ENCODE data around the gene LYPD3.
"Not testable (repeated sequence)": the region's sequence is repeated elsewhere in the genome, so short reads cannot be mapped to it uniquely, and the experiment has no call there.

The LYPD3 gene
- 0.24 to 4.5 (median 1.1) reads per million in 9 experiments for total RNA-seq

GRCh38 chr19:43465468-43466120, at the start of gene LYPD3:
LYPD3 (minus strand) TSS chr19:43465608; CDS start chr19:43465571, 37 bp downstream.
- Mint-ChIP-seq H3K4me3 (peak within 1 kb of the TSS; percentile 81 to 93), H3K4me1 (ENCODE audit: low read depth in 2 of 2) (peaks cover 22 to 24% of the 10 kb centered on the region in 2 donors), H3K36me3 (ENCODE audit: insufficient read depth) (peaks cover 11% of the 10 kb centered on the region), H3K9me3 (no peaks in the 10 kb centered on the region), H3K27me3 (no peaks in the 10 kb centered on the region), H3K27ac (peak within 1 kb of the TSS; percentile 86 to 88)
- no peak for DNase-seq
- ATAC-seq (replicated peaks): no peak

GRCh38 chr19:43512399-43512798, 47.0 kb upstream of the LYPD3 start:
- peaks cover 33% of the 10 kb centered on the region for H3K36me3 Mint-ChIP-seq (ENCODE audit: insufficient read depth)
- not testable (repeated sequence) for H3K4me1 Mint-ChIP-seq (ENCODE audit: low read depth in 2 of 2); DNase-seq; ATAC-seq (replicated peaks); H3K9me3 Mint-ChIP-seq; H3K4me3 Mint-ChIP-seq; H3K27me3 Mint-ChIP-seq
- peak overlapping the region in 1 of 2 donors; percentile 77 for H3K27ac Mint-ChIP-seq

GRCh38 chr19:43511324-43511723, 45.9 kb upstream of the LYPD3 start:
- H3K27ac Mint-ChIP-seq: peak overlapping the region in 1 of 2 donors; percentile 49

GRCh38 chr19:43510713-43511112, 45.3 kb upstream of the LYPD3 start:
- Mint-ChIP-seq H3K27me3 (no peaks in the 10 kb centered on the region), H3K36me3 (ENCODE audit: insufficient read depth) (peaks cover 32% of the 10 kb centered on the region), H3K4me3 (no peak overlapping the region), H3K27ac (peak overlapping the region; percentile 49), H3K4me1 (ENCODE audit: low read depth in 2 of 2) (peaks cover 0 to 1% of the 10 kb centered on the region in 2 donors), H3K9me3 (no peaks in the 10 kb centered on the region)
- ATAC-seq (replicated peaks) (no peak), DNase-seq (no peak)

More at GRCh38 chr19:43511324-43511723, 45.9 kb upstream of the LYPD3 start:
- ATAC-seq (replicated peaks) (no peak), DNase-seq (no peak)
- H3K9me3 Mint-ChIP-seq: no peaks in the 10 kb centered on the region
- no peak overlapping the region for H3K4me3 Mint-ChIP-seq
- peaks cover 0 to 1% of the 10 kb centered on the region in 2 donors for H3K4me1 Mint-ChIP-seq (ENCODE audit: low read depth in 2 of 2)
- H3K36me3 Mint-ChIP-seq (ENCODE audit: insufficient read depth): peaks cover 29% of the 10 kb centered on the region
- no peaks in the 10 kb centered on the region for H3K27me3 Mint-ChIP-seq

- Mint-ChIP-seq H3K36me3 (ENCODE audit: insufficient read depth) (peaks cover 28% of the 10 kb centered on the region), H3K4me3 (no peak overlapping the region), H3K27ac (peak overlapping the region in 1 of 2 donors; percentile 62)
Measured at GRCh38 chr19:43507880-43508279, 42.5 kb upstream of the LYPD3 start.

GRCh38 chr19:43506629-43507028, 41.2 kb upstream of the LYPD3 start:
- H3K27me3 Mint-ChIP-seq: no peaks in the 10 kb centered on the region
- H3K36me3 Mint-ChIP-seq (ENCODE audit: insufficient read depth): peaks cover 23% of the 10 kb centered on the region
- no peaks in the 10 kb centered on the region for H3K9me3 Mint-ChIP-seq
- ATAC-seq (replicated peaks): no peak
- no peak for DNase-seq
- no peak overlapping the region for H3K4me3 Mint-ChIP-seq
- peaks cover 18% of the 10 kb centered on the region in 2 donors for H3K4me1 Mint-ChIP-seq (ENCODE audit: low read depth in 2 of 2)
- H3K27ac Mint-ChIP-seq: peak overlapping the region; percentile 81 to 82

More at GRCh38 chr19:43507880-43508279, 42.5 kb upstream of the LYPD3 start:
- Mint-ChIP-seq H3K9me3 (no peaks in the 10 kb centered on the region), H3K27me3 (no peaks in the 10 kb centered on the region), H3K4me1 (ENCODE audit: low read depth in 2 of 2) (peaks cover 15 to 18% of the 10 kb centered on the region in 2 donors)
- ATAC-seq (replicated peaks) (no peak), DNase-seq (no peak)

- peak overlapping the region; percentile 56 to 96 for H3K4me3 Mint-ChIP-seq
- peak overlapping the region; percentile 82 to 97 for H3K27ac Mint-ChIP-seq
- ATAC-seq (replicated peaks) (no peak), DNase-seq (no peak)
- H3K4me1 Mint-ChIP-seq (ENCODE audit: low read depth in 2 of 2): peaks cover 18 to 22% of the 10 kb centered on the region in 2 donors
- no peaks in the 10 kb centered on the region for H3K27me3 Mint-ChIP-seq
- H3K36me3 Mint-ChIP-seq (ENCODE audit: insufficient read depth): peaks cover 26% of the 10 kb centered on the region
- no peaks in the 10 kb centered on the region for H3K9me3 Mint-ChIP-seq
Measured at GRCh38 chr19:43505941-43506340, 40.5 kb upstream of the LYPD3 start.

- Mint-ChIP-seq H3K4me1 (ENCODE audit: low read depth in 2 of 2) (peaks cover 18 to 25% of the 10 kb centered on the region in 2 donors), H3K27ac (peak overlapping the region; percentile 82 to 97), H3K4me3 (peak overlapping the region; percentile 96 to 97), H3K27me3 (no peaks in the 10 kb centered on the region), H3K36me3 (ENCODE audit: insufficient read depth) (peaks cover 20% of the 10 kb centered on the region), H3K9me3 (no peaks in the 10 kb centered on the region)
- ATAC-seq (replicated peaks) (no peak), DNase-seq (no peak)
Measured at GRCh38 chr19:43505186-43505456, 39.7 kb upstream of the LYPD3 start.

- H3K4me1 Mint-ChIP-seq (ENCODE audit: low read depth in 2 of 2): peaks cover 18 to 25% of the 10 kb centered on the region in 2 donors
- ATAC-seq (replicated peaks) (peak; percentile 36), DNase-seq (no peak)
- H3K36me3 Mint-ChIP-seq (ENCODE audit: insufficient read depth): peaks cover 20% of the 10 kb centered on the region
- no peaks in the 10 kb centered on the region for H3K9me3 Mint-ChIP-seq
- H3K4me3 Mint-ChIP-seq: peak within 1 kb of the TSS; percentile 96 to 97
- H3K27ac Mint-ChIP-seq: peak within 1 kb of the TSS; percentile 91 to 97
- H3K27me3 Mint-ChIP-seq: no peaks in the 10 kb centered on the region
Measured at GRCh38 chr19:43504426-43505185, 39.2 kb upstream of the LYPD3 start, which contains the start of gene PHLDB3. PHLDB3 (minus strand) TSS chr19:43504746; CDS start chr19:43504118, 628 bp downstream.

- H3K4me3 Mint-ChIP-seq: peak overlapping the region; percentile 96 to 97
- H3K27me3 Mint-ChIP-seq: no peaks in the 10 kb centered on the region
- DNase-seq: peak; percentile 96 to 98 (median 97)
- ATAC-seq (replicated peaks): peak; percentile 94
- no peaks in the 10 kb centered on the region for H3K9me3 Mint-ChIP-seq
- peaks cover 18 to 27% of the 10 kb centered on the region in 2 donors for H3K4me1 Mint-ChIP-seq (ENCODE audit: low read depth in 2 of 2)
- H3K27ac Mint-ChIP-seq: peak overlapping the region; percentile 91 to 97
- peaks cover 11% of the 10 kb centered on the region for H3K36me3 Mint-ChIP-seq (ENCODE audit: insufficient read depth)
Measured at GRCh38 chr19:43503501-43504425, 38.4 kb upstream of the LYPD3 start.

- peaks cover 18 to 27% of the 10 kb centered on the region in 2 donors for H3K4me1 Mint-ChIP-seq (ENCODE audit: low read depth in 2 of 2)
- H3K27me3 Mint-ChIP-seq: no peaks in the 10 kb centered on the region
- H3K9me3 Mint-ChIP-seq: no peaks in the 10 kb centered on the region
- H3K27ac Mint-ChIP-seq: peak overlapping the region in 1 of 2 donors; percentile 97
- DNase-seq (no peak), ATAC-seq (replicated peaks) (no peak)
- H3K4me3 Mint-ChIP-seq: peak overlapping the region; percentile 96 to 97
- peaks cover 10% of the 10 kb centered on the region for H3K36me3 Mint-ChIP-seq (ENCODE audit: insufficient read depth)
Measured at GRCh38 chr19:43502419-43502976, 37.1 kb upstream of the LYPD3 start.

GRCh38 chr19:43501661-43502418, 36.4 kb upstream of the LYPD3 start:
- H3K27ac Mint-ChIP-seq: no peak overlapping the region
- DNase-seq (no peak), ATAC-seq (replicated peaks) (no peak)
- H3K4me3 Mint-ChIP-seq: no peak overlapping the region
- peaks cover 10% of the 10 kb centered on the region for H3K36me3 Mint-ChIP-seq (ENCODE audit: insufficient read depth)
- peaks cover 18 to 27% of the 10 kb centered on the region in 2 donors for H3K4me1 Mint-ChIP-seq (ENCODE audit: low read depth in 2 of 2)
- H3K9me3 Mint-ChIP-seq: no peaks in the 10 kb centered on the region
- no peaks in the 10 kb centered on the region for H3K27me3 Mint-ChIP-seq
